ENCODE results near the gene TAS1R1. TPM values are rescaled to one million over a fixed set of nuclear protein-coding genes. Genes with fewer than 3 reads are reported as not detected.

TAS1R1 gene
- total and polyA plus RNA-seq, 10 of the 15 experiments (the other 5 are each of a cell fraction or from before 2014, with no cell fraction given) = 0.03 to 0.06 (median 0.04) TPM; not detected in 7

DNA sequence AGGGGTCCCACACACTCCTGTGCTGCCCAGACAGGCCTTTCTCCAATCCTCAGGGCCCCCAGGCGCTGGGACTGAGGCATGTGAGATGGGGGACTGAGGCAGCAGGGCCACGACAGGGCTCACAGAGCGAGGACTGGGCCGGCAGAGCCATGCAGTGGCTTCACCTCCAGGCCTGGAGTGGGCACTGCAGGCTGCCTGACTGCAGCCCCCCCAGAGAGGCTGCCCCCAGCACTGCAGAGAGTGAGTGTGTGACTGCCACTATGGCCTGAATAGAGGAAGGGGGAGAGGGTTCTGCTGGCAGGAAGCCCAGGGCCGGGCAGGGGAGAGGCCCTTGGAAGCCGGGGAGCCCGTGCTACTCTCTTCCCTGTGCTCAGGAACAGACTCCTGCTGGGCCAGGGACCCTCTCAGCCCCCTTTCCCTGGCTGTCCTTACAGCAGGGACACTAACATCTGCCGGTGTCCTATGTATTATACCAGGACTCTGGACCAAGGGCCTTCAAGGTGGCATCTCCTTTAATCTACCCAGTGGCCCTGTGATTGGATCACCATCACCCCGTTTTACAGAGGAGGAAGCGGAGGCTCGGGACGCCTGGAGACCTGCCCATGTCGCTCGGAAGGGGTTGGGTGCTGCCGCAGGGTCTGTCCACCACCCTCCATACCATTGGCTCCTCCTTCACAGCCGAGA lies 43.4 kb upstream of the TAS1R1 start:
- no peak for FAIRE-seq

More for the DNA sequence above, 43.4 kb upstream of the TAS1R1 start:
- WGBS (ENCODE audit: insufficient coverage, insufficient replicate concordance, low lambda C conversion rate, missing lambda C conversion rate) = 34% methylated on average over 15 of the region's 16 CpGs
- H3K27me3 ChIP-seq (replicated peaks in 1 of 2; ENCODE audit: control insufficient read depth in 2 of 2, insufficient read depth in 2 of 2, low read length in 1 of 2) = no peaks in the 10 kb centered on the region; a peak in 1 of 4 replicates
- ChIA-PET RAD21 (ENCODE audit: unreplicated experiment) (no interaction called here), CTCF (interaction anchor here (1.8 to 3.5 kb wide), 4 partner anchors 10 to 21 kb away, joined by 4 to 25 read pairs (median 8); partner anchors contain the start of gene PLEKHG5), SMC1A (ENCODE audit: uncharacterized antibody, unreplicated experiment) (interaction anchor here (1.5 kb wide), 1 partner anchor 9 kb away, joined by 3 read pairs; no protein-coding TSS in a partner anchor), POLR2A (no interaction called here)
- H3K36me3 ChIP-seq (ENCODE audit: control insufficient read depth in 2 of 2, insufficient read depth in 2 of 2, low read length in 1 of 2) = no peaks in the 10 kb centered on the region
- no peaks in the 10 kb centered on the region for H3K4me1 ChIP-seq (ENCODE audit: control insufficient read depth, insufficient read depth, low read length)
- H4K20me1 ChIP-seq (ENCODE audit: control insufficient read depth, insufficient read depth) = no peaks in the 10 kb centered on the region
- H3K9me3 ChIP-seq (replicated peaks; ENCODE audit: control insufficient read depth, insufficient read depth, low read length) = no peaks in the 10 kb centered on the region
- no peak overlapping the region for H3K4me3 ChIP-seq
- DNase-seq (ENCODE audit: low read depth, low spot score) = no peak
- no peak overlapping the region for H3K27ac ChIP-seq (ENCODE audit: control insufficient read depth, insufficient read depth)
- BruUV-seq (replicated peaks) = no TSS peak
- no peak overlapping the region for H2AFZ ChIP-seq (ENCODE audit: control insufficient read depth, low read depth, low read length)
- no peak overlapping the region for H3K9ac ChIP-seq (ENCODE audit: control insufficient read depth, insufficient read depth, low read length)
- ATAC-seq = no peak
- no peaks in the 10 kb centered on the region for H3K79me2 ChIP-seq (ENCODE audit: control insufficient read depth, insufficient read depth, low read length)
- TF ChIP-seq, protein P1, sequence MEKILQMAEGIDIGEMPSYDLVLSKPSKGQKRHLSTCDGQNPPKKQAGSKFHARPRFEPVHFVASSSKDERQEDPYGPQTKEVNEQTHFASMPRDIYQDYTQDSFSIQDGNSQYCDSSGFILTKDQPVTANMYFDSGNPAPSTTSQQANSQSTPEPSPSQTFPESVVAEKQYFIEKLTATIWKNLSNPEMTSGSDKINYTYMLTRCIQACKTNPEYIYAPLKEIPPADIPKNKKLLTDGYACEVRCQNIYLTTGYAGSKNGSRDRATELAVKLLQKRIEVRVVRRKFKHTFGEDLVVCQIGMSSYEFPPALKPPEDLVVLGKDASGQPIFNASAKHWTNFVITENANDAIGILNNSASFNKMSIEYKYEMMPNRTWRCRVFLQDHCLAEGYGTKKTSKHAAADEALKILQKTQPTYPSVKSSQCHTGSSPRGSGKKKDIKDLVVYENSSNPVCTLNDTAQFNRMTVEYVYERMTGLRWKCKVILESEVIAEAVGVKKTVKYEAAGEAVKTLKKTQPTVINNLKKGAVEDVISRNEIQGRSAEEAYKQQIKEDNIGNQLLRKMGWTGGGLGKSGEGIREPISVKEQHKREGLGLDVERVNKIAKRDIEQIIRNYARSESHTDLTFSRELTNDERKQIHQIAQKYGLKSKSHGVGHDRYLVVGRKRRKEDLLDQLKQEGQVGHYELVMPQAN (conservative IDR thresholded peaks at IDR 0.05) = no peak
- intact Hi-C loops (cut with micrococcal nuclease; ENCODE audit: unreplicated experiment) = no loop called here
- in situ Hi-C loops (cut with MboI) = no loop called here
- H3K4me2 ChIP-seq (ENCODE audit: control insufficient read depth, insufficient read depth) = no peak overlapping the region

Measured in GM12878 (cell line).